T-helper 2 cell treated with Interferon-gamma antibody and Interleukin-4, amounts not matched to agents 5 μg/mL and 100 μg/mL, for 36 hours (primary cell): ENCODE measurements around the gene PPP1R37.

Experiments used
- DNase-seq: peaks from one replicate; pipeline ENCODE4 v3.0.0; 2021; ENCODE audit warnings: low spot score
- H3K27ac Mint-ChIP-seq: one replicate; pipeline ENCODE4 v1.8.0; 2021; ENCODE audit warnings: mild to moderate bottlenecking, mixed read lengths
- H3K27me3 Mint-ChIP-seq: one replicate; pipeline ENCODE4 v1.8.0; 2021; ENCODE audit warnings: low read depth, mixed read lengths
- H3K36me3 Mint-ChIP-seq: one replicate; pipeline ENCODE4 v1.8.0; 2021; ENCODE audit warnings: low read depth, mixed read lengths
- H3K4me1 Mint-ChIP-seq: one replicate; pipeline ENCODE4 v1.8.0; 2021; ENCODE audit warnings: low read depth, mixed read lengths
- H3K4me3 Mint-ChIP-seq: one replicate; pipeline ENCODE4 v1.8.0; 2022; ENCODE audit warnings: mild to moderate bottlenecking, moderate library complexity, mixed read lengths
- H3K9me3 Mint-ChIP-seq: one replicate; pipeline ENCODE4 v1.8.0; 2021; ENCODE audit warnings: mixed read lengths

PPP1R37 gene

GRCh38 chr19:45092747-45093678, at the start of gene PPP1R37:
PPP1R37 (plus strand) TSS chr19:45093179; CDS start chr19:45093326, 147 bp downstream.
- H3K27me3 Mint-ChIP-seq = no peaks in the 10 kb centered on the region
- H3K4me3 Mint-ChIP-seq = peak within 1 kb of the TSS; percentile 84
- DNase-seq = peak; percentile 93
- H3K9me3 Mint-ChIP-seq = no peaks in the 10 kb centered on the region
- H3K27ac Mint-ChIP-seq = peak within 1 kb of the TSS; percentile 91
- peaks cover 24% of the 10 kb centered on the region for H3K36me3 Mint-ChIP-seq
- peaks cover 37% of the 10 kb centered on the region for H3K4me1 Mint-ChIP-seq

- peaks cover 41% of the 10 kb centered on the region for H3K4me1 Mint-ChIP-seq
- H3K36me3 Mint-ChIP-seq = peaks cover 32% of the 10 kb centered on the region
These were observed 47.2 kb upstream of the PPP1R37 start for GRCh38 chr19:45045671-45046353.

GRCh38 chr19:45046355-45046754, 46.6 kb upstream of the PPP1R37 start:
- DNase-seq = no peak
- Mint-ChIP-seq H3K4me3 (peak overlapping the region; percentile 17), H3K36me3 (peaks cover 31% of the 10 kb centered on the region), H3K9me3 (no peaks in the 10 kb centered on the region), H3K27ac (peak overlapping the region; percentile 29), H3K27me3 (no peaks in the 10 kb centered on the region), H3K4me1 (peaks cover 38% of the 10 kb centered on the region)

More at GRCh38 chr19:45045671-45046353, 47.2 kb upstream of the PPP1R37 start:
- DNase-seq = no peak
- peak overlapping the region; percentile 43 for H3K27ac Mint-ChIP-seq
- no peaks in the 10 kb centered on the region for H3K9me3 Mint-ChIP-seq
- H3K4me3 Mint-ChIP-seq = no peak overlapping the region
- H3K27me3 Mint-ChIP-seq = no peaks in the 10 kb centered on the region

GRCh38 chr19:45047188-45047797, 45.7 kb upstream of the PPP1R37 start:
- H3K4me1 Mint-ChIP-seq = peaks cover 30% of the 10 kb centered on the region
- peaks cover 26% of the 10 kb centered on the region for H3K36me3 Mint-ChIP-seq
- H3K4me3 Mint-ChIP-seq = peak overlapping the region; percentile 37

GRCh38 chr19:45049073-45049736, 43.8 kb upstream of the PPP1R37 start:
- Mint-ChIP-seq H3K4me1 (peaks cover 30% of the 10 kb centered on the region), H3K4me3 (no peak overlapping the region)

More at GRCh38 chr19:45047188-45047797, 45.7 kb upstream of the PPP1R37 start:
- no peak for DNase-seq
- H3K27me3 Mint-ChIP-seq = no peaks in the 10 kb centered on the region
- H3K9me3 Mint-ChIP-seq = no peaks in the 10 kb centered on the region
- H3K27ac Mint-ChIP-seq = peak overlapping the region; percentile 60

DNA sequence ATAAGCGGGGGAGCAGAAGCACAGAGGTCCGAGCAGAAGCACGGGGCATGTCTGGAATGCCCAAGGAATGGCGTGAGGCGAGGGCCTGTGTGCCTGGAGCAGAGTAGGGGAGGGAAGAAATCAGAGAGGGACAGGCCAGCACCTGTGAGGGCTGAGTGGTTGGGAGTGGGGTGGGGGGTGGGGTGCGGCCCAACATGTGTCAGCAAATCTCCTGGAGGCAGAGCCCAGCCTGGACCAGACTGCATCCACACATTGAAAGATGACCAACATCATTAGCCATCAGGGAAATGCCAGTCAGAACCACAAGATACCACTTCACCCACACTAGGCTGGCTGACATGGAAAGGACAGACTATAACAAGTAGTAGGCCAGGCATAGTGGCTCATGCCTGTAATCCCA, 42.9 kb upstream of the PPP1R37 start:
- Mint-ChIP-seq H3K27me3 (no peaks in the 10 kb centered on the region), H3K4me3 (no peak overlapping the region), H3K9me3 (no peaks in the 10 kb centered on the region), H3K4me1 (peaks cover 27% of the 10 kb centered on the region), H3K27ac (no peak overlapping the region), H3K36me3 (peaks cover 35% of the 10 kb centered on the region)
- no peak for DNase-seq

More at GRCh38 chr19:45049073-45049736, 43.8 kb upstream of the PPP1R37 start:
- H3K27me3 Mint-ChIP-seq = no peaks in the 10 kb centered on the region
- peaks cover 32% of the 10 kb centered on the region for H3K36me3 Mint-ChIP-seq
- no peak for DNase-seq
- H3K27ac Mint-ChIP-seq = no peak overlapping the region
- no peaks in the 10 kb centered on the region for H3K9me3 Mint-ChIP-seq

- H3K27me3 Mint-ChIP-seq = no peaks in the 10 kb centered on the region
- no peak overlapping the region for H3K27ac Mint-ChIP-seq
- H3K4me1 Mint-ChIP-seq = peaks cover 10% of the 10 kb centered on the region
- no peaks in the 10 kb centered on the region for H3K9me3 Mint-ChIP-seq
- no peak overlapping the region for H3K4me3 Mint-ChIP-seq
- peaks cover 27% of the 10 kb centered on the region for H3K36me3 Mint-ChIP-seq
- DNase-seq = no peak
These were observed 40.9 kb upstream of the PPP1R37 start for GRCh38 chr19:45051929-45052579.

GRCh38 chr19:45056831-45057230, 36.1 kb upstream of the PPP1R37 start:
- no peaks in the 10 kb centered on the region for H3K9me3 Mint-ChIP-seq
- H3K4me1 Mint-ChIP-seq = peaks cover 4% of the 10 kb centered on the region
- peaks cover 51% of the 10 kb centered on the region for H3K36me3 Mint-ChIP-seq
- no peak for DNase-seq
- H3K27ac Mint-ChIP-seq = no peak overlapping the region
- H3K4me3 Mint-ChIP-seq = no peak overlapping the region
- H3K27me3 Mint-ChIP-seq = no peaks in the 10 kb centered on the region

- Mint-ChIP-seq H3K36me3 (peaks cover 48% of the 10 kb centered on the region), H3K9me3 (no peaks in the 10 kb centered on the region), H3K4me3 (no peak overlapping the region), H3K27me3 (no peaks in the 10 kb centered on the region), H3K4me1 (peaks cover 4% of the 10 kb centered on the region), H3K27ac (no peak overlapping the region)
- no peak for DNase-seq
These were observed 35.5 kb upstream of the PPP1R37 start for GRCh38 chr19:45057444-45057843.

GRCh38 chr19:45058622-45059159, 34.3 kb upstream of the PPP1R37 start:
- no peaks in the 10 kb centered on the region for H3K27me3 Mint-ChIP-seq
- DNase-seq = no peak
- no peaks in the 10 kb centered on the region for H3K9me3 Mint-ChIP-seq
- H3K4me1 Mint-ChIP-seq = peaks cover 4% of the 10 kb centered on the region
- no peak overlapping the region for H3K4me3 Mint-ChIP-seq
- peaks cover 49% of the 10 kb centered on the region for H3K36me3 Mint-ChIP-seq
- no peak overlapping the region for H3K27ac Mint-ChIP-seq

GRCh38 chr19:45059258-45059965, 33.6 kb upstream of the PPP1R37 start:
- no peaks in the 10 kb centered on the region for H3K27me3 Mint-ChIP-seq
- H3K36me3 Mint-ChIP-seq = peaks cover 44% of the 10 kb centered on the region
- no peak overlapping the region for H3K4me3 Mint-ChIP-seq
- peak overlapping the region; percentile 69 for H3K27ac Mint-ChIP-seq
- H3K9me3 Mint-ChIP-seq = no peaks in the 10 kb centered on the region
- peaks cover 4% of the 10 kb centered on the region for H3K4me1 Mint-ChIP-seq
- peak; percentile 70 for DNase-seq

DNA sequence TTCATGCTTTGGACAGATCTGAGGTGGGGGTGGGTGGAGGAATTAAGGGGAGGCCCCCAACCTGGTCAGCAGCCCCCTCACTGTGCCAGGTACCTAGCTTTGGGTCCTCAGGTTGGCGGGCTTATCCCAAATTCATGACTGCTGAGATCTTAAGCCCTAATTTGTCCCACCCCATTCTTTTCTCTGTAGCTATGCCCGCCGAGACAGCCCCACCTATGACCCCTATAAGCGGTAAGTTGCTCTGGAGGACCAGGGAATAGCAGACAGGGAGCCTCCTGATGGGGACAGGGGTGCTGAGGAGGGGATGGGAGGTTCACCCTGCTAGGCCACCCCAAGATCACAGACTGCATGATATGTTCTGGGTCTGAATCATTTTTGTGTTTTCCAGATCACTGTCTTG, 31.0 kb upstream of the PPP1R37 start:
- Mint-ChIP-seq H3K36me3 (peaks cover 46% of the 10 kb centered on the region), H3K27ac (no peak overlapping the region), H3K27me3 (no peaks in the 10 kb centered on the region), H3K4me1 (peaks cover 4% of the 10 kb centered on the region), H3K9me3 (no peaks in the 10 kb centered on the region), H3K4me3 (no peak overlapping the region)
- no peak for DNase-seq
